Memory B cell (primary cell): ENCODE measurements around the gene PTCD1.
"Not testable (repeated sequence)": the region's sequence is repeated elsewhere in the genome, so short reads cannot be mapped to it uniquely, and the experiment has no call there.

Experiments
- ATAC-seq: fragments of 150-1000 bp; cut with Tn5 transposase; 2 replicates; pipeline ENCODE4 v1.10.0; 2021; ENCODE audit warnings: low read depth, mild to moderate bottlenecking, moderate library complexity
- DNase-seq, 2 donors: peaks; one replicate each; pipeline ENCODE4 v3.0.0; 2022; ENCODE audit warnings: low spot score in 2 of 2
- H3K27ac Mint-ChIP-seq: one replicate; pipeline ENCODE4 v1.8.0; 2022; ENCODE audit warnings: mild to moderate bottlenecking, moderate library complexity, mixed read lengths
- H3K27me3 Mint-ChIP-seq: one replicate; pipeline ENCODE4 v1.8.0; 2022; ENCODE audit warnings: mixed read lengths
- H3K36me3 Mint-ChIP-seq: one replicate; pipeline ENCODE4 v1.8.0; 2022; ENCODE audit warnings: mild to moderate bottlenecking, mixed read lengths
- H3K4me1 Mint-ChIP-seq: one replicate; pipeline ENCODE4 v1.8.0; 2022; ENCODE audit warnings: mixed read lengths
- H3K4me3 Mint-ChIP-seq: one replicate; pipeline ENCODE4 v1.8.0; 2022; ENCODE audit warnings: mild to moderate bottlenecking, moderate library complexity, mixed read lengths
- H3K9me3 Mint-ChIP-seq: one replicate; pipeline ENCODE4 v1.8.0; 2022; ENCODE audit warnings: mixed read lengths

PTCD1 gene

GRCh38 chr7:99383203-99383602, 55.4 kb downstream of the PTCD1 start:
- Mint-ChIP-seq H3K4me1 (peaks cover 30% of the 10 kb centered on the region), H3K4me3 (peak overlapping the region; percentile 39), H3K9me3 (no peaks in the 10 kb centered on the region), H3K36me3 (peaks cover 13% of the 10 kb centered on the region), H3K27ac (peak overlapping the region; percentile 83), H3K27me3 (no peaks in the 10 kb centered on the region)
- DNase-seq (no peak), ATAC-seq (no peak)

- ATAC-seq = no peak
- peaks cover 15% of the 10 kb centered on the region for H3K36me3 Mint-ChIP-seq
- peak overlapping the region; percentile 92 for H3K27ac Mint-ChIP-seq
- H3K4me3 Mint-ChIP-seq = peak overlapping the region; percentile 80
- H3K9me3 Mint-ChIP-seq = peaks cover 1% of the 10 kb centered on the region
- H3K4me1 Mint-ChIP-seq = peaks cover 35% of the 10 kb centered on the region
- no peaks in the 10 kb centered on the region for H3K27me3 Mint-ChIP-seq
- DNase-seq = no peak
Measured at GRCh38 chr7:99381664-99382075, 56.9 kb downstream of the PTCD1 start.

GRCh38 chr7:99380823-99381663, 57.6 kb downstream of the PTCD1 start:
- peak; percentile 79 for ATAC-seq
- Mint-ChIP-seq H3K4me3 (peak overlapping the region; percentile 80), H3K27me3 (no peaks in the 10 kb centered on the region), H3K27ac (peak overlapping the region; percentile 92), H3K4me1 (peaks cover 36% of the 10 kb centered on the region), H3K9me3 (peaks cover 1% of the 10 kb centered on the region), H3K36me3 (peaks cover 15% of the 10 kb centered on the region)
- DNase-seq = peak; percentile 69 to 75

GRCh38 chr7:99380032-99380822, 58.4 kb downstream of the PTCD1 start:
- peak overlapping the region; percentile 80 for H3K4me3 Mint-ChIP-seq
- peaks cover 36% of the 10 kb centered on the region for H3K4me1 Mint-ChIP-seq
- peaks cover 15% of the 10 kb centered on the region for H3K36me3 Mint-ChIP-seq
- H3K27me3 Mint-ChIP-seq = no peaks in the 10 kb centered on the region
- H3K9me3 Mint-ChIP-seq = peaks cover 1% of the 10 kb centered on the region
- H3K27ac Mint-ChIP-seq = peak overlapping the region; percentile 92
- ATAC-seq = peak; percentile 41
- peak; percentile 39 to 55 for DNase-seq

- H3K27me3 Mint-ChIP-seq, H3K9me3 Mint-ChIP-seq, DNase-seq, ATAC-seq: not testable (repeated sequence)
- H3K27ac Mint-ChIP-seq = peak overlapping the region; percentile 92
- H3K4me1 Mint-ChIP-seq = peaks cover 36% of the 10 kb centered on the region
- H3K36me3 Mint-ChIP-seq = peaks cover 15% of the 10 kb centered on the region
- H3K4me3 Mint-ChIP-seq = peak overlapping the region; percentile 80
Measured at GRCh38 chr7:99379693-99380031, 58.9 kb downstream of the PTCD1 start.

GRCh38 chr7:99379043-99379577, 59.5 kb downstream of the PTCD1 start:
- Mint-ChIP-seq H3K4me1 (peaks cover 33% of the 10 kb centered on the region), H3K4me3 (peak overlapping the region; percentile 80), H3K36me3 (peaks cover 15% of the 10 kb centered on the region), H3K9me3 (peaks cover 1% of the 10 kb centered on the region), H3K27me3 (no peaks in the 10 kb centered on the region), H3K27ac (peak overlapping the region; percentile 92)
- peak in 1 of 2 donors; percentile 33 for DNase-seq
- peak; percentile 13 for ATAC-seq

GRCh38 chr7:99375070-99375807, 63.4 kb downstream of the PTCD1 start:
- Mint-ChIP-seq H3K9me3 (peaks cover 1% of the 10 kb centered on the region), H3K4me1 (peaks cover 16% of the 10 kb centered on the region), H3K27me3 (no peaks in the 10 kb centered on the region), H3K4me3 (peak overlapping the region; percentile 86), H3K27ac (peak overlapping the region; percentile 72), H3K36me3 (peaks cover 12% of the 10 kb centered on the region)
- peak; percentile 38 for ATAC-seq
- peak; percentile 42 to 71 for DNase-seq

GRCh38 chr7:99374111-99375064, 64.2 kb downstream of the PTCD1 start, which contains the start of gene ARPC1B:
ARPC1B (plus strand) TSS chr7:99374730; CDS start chr7:99385715, 10,985 bp downstream.
- peak; percentile 69 to 74 for DNase-seq
- H3K27ac Mint-ChIP-seq = peak within 1 kb of the TSS; percentile 72
- H3K4me3 Mint-ChIP-seq = peak within 1 kb of the TSS; percentile 86
- peaks cover 11% of the 10 kb centered on the region for H3K4me1 Mint-ChIP-seq
- H3K27me3 Mint-ChIP-seq = no peaks in the 10 kb centered on the region
- H3K36me3 Mint-ChIP-seq = peaks cover 12% of the 10 kb centered on the region
- ATAC-seq = peak; percentile 73
- H3K9me3 Mint-ChIP-seq = peaks cover 1% of the 10 kb centered on the region

GRCh38 chr7:99373091-99374066, 65.2 kb downstream of the PTCD1 start:
- no peak for DNase-seq
- peaks cover 1% of the 10 kb centered on the region for H3K9me3 Mint-ChIP-seq
- H3K4me3 Mint-ChIP-seq = peak overlapping the region; percentile 79
- H3K36me3 Mint-ChIP-seq = peaks cover 7% of the 10 kb centered on the region
- no peak for ATAC-seq
- H3K27me3 Mint-ChIP-seq = no peaks in the 10 kb centered on the region
- H3K4me1 Mint-ChIP-seq = peaks cover 6% of the 10 kb centered on the region
- peak overlapping the region; percentile 70 for H3K27ac Mint-ChIP-seq

GRCh38 chr7:99372275-99373090, 66.1 kb downstream of the PTCD1 start:
- Mint-ChIP-seq H3K27me3 (no peaks in the 10 kb centered on the region), H3K27ac (no peak overlapping the region), H3K4me3 (peak overlapping the region; percentile 79), H3K9me3 (peaks cover under 1% of the 10 kb centered on the region), H3K4me1 (peaks cover 4% of the 10 kb centered on the region), H3K36me3 (peaks cover 3% of the 10 kb centered on the region)
- no peak for ATAC-seq
- no peak for DNase-seq

GRCh38 chr7:99371376-99371920, 67.2 kb downstream of the PTCD1 start:
- Mint-ChIP-seq H3K4me1 (no peaks in the 10 kb centered on the region), H3K36me3 (no peaks in the 10 kb centered on the region), H3K27ac (no peak overlapping the region), H3K4me3 (no peak overlapping the region), H3K27me3 (no peaks in the 10 kb centered on the region), H3K9me3 (no peaks in the 10 kb centered on the region)
- ATAC-seq (no peak), DNase-seq (no peak)
